ENCODE results near the gene FOSB.

FOSB gene

DNA sequence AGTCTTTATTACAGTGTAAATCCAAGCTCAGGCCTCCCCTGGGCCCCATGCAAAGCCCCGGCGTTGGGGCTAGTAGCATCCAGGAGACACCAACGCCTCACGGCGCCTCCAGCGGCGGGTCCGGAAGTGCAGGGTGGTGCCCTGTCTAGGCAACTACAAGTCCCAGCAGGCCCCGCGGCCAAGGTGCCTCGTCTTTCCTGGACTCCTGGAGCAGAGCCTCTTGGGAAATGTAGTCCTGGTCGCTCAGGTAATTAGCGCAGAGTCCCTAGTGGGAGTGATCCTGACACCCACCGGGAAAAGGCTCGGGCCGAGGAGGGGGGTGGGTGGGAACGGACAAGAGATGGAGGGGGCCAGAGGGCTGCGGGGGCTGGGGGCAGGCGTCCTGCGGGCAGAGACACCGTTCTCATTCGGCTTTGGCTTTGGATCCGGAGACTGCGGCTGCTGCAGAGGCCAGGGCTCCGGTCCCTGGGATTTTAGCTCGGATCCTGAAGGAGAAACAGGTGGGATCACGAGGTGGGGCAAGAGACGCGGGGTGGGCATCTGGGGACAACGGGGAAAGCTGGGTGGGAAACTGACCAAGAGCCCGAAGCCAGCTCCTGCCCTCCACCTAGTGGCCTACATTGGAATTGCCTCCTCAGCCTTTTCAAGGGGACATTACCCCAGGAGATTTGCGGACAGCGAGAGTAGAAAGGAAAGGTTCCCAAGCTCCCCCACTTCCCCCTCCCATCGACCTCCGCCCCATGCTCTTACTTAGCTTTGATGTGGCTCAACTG is 17.7 kb downstream of the FOSB start:
- DNase-seq (ENCODE audit: low spot score): peak; percentile 97

DNA sequence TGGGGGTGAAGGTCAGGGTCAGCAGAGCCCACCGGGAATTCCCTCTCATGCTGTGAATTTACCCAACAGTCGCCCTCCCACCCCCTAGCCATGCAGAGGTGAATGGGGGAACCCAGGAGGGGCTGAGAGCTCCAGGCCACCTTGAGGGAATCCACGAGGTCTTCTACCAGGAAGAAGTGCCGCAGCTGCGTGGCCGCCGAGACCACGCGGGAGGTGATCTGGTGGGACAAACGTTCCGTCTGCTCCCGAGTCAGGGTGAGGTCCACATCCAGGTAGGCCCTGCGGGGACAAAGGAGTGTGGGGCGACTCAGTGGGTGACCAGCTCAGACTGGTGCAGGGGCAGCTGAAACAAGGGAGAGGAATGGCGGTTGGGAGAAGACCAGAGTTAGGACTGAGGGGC is 20.9 kb downstream of the FOSB start:
- no peak for DNase-seq (ENCODE audit: low spot score)

DNA sequence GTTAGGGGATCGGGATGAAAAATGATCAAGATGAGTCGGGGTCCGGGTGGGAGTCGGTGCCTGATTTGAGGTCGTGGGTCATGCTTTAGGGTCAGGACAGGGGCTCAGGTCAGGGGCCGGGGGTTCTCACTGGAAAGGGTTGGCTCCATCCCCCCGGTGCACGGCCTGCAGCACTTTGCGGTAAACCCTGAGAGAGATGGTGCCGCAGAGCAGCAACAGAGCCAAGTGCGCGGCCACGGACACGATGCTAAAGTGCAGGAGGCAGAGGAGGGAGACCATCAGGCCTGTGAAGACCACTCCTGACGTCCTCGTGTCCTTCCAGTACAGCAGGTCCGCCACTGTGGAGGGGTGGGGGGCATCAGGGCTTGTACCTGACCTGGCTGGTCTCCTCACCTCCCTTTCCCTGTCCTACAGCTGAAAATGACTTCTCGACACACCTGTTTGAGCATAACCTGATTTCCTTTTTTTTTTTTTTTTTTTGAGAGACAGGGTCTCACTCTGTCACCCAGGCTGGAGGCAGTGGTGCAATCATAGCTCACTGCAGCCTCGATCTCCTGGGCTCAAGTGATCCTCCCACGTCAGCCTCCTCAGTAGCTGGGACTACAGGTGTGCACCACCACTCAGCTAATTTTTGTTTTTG is 21.5 kb downstream of the FOSB start:
- DNase-seq (ENCODE audit: low spot score): no peak

DNA sequence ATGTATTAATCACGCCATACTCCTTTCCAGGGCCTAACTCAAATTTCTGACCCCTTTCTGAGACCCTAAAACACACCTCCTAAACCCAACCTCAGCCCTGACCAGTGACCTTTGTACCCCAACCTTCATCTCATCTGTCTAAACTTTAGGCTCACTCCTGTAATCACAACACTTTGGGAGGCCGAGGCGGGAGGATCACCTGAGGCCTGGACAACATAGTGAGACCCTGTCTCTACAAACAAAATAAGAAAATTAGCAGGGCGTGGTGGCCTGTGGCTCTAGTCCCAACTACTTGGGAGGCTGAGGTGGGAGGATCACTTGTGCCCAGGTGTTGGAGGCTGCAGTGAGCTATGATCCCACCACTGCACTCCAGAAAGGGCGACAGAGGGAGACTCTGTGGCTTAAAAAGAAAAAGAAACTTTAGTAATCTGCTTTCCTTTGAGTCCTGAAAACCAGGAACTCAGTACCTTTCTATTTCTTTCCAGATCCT is 24.4 kb downstream of the FOSB start:
- DNase-seq (ENCODE audit: low spot score): no peak

DNA sequence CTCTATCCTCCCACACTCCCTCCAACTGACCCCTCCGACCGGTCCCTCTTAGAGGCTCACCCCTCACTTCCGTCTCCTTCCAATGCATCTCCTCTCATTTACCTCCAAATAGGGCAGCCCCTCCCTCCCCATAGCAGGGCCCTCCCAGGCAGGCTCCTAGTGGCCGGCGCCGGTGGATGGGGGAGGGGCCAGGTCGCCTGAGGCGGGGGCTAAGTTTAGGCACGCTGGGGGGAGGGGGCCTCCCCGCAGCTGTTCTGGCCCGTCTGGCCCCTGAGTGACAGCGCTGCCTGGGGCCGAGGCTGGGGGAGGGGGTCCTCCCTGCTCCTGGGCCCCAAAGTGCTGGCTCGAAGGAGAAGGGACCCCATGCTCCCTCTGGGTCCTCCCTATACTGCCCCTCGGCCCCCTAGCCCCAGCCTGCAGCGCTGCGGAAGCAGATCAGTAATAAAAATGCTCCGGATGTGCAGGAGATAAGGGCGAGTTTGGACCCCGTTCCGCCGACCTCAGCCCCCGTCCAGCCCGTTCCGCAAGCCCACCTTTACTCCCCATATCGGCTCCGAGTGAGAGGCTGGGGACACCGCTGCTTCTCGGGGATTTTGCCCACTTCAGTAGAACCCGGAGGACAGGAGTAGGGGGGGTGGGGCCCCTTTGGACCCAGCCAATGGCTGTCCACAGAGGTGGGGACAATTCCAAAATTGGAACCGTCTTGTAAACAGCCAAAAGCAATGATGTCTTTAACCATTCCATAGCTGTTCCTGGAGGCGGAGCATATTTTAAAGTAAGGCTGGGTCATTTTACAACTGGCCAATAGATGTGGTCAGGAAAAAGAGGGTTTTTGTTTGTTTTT is 25.1 kb downstream of the FOSB start:
- no peak for DNase-seq (ENCODE audit: low spot score)

DNA sequence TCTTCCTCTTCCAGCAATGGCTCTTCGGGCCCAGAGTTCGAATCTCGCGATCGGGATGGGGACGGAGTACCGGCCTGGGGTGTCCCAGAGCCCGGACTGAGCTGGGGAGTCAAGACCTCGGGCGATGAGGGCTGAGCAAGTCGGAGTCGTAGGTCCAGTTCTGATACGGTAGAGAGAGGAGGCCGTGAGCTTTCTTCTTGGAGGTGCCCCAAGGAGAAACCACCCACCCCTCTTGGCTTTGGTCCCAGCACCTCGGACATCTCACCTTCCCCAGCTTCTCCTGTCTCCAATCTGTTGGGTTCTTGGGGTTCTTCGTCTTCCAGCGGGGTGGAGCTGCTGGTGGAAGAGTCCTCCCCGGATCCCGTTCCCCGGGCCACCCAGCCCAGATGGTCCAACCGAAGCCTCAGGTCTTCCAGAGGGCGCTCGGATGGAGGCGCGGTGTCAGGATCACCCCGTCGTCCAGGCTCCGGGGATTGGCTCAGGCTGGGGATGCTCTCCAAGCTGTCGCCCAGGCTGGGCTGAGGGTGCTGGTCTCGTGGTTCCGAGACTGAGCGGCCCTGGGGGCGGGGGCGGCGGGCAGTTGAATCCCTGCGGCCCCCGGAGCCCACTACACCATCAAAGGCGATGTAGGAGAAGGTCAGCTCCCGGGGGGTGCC is 26.6 kb downstream of the FOSB start:
- DNase-seq (ENCODE audit: low spot score): no peak

DNA sequence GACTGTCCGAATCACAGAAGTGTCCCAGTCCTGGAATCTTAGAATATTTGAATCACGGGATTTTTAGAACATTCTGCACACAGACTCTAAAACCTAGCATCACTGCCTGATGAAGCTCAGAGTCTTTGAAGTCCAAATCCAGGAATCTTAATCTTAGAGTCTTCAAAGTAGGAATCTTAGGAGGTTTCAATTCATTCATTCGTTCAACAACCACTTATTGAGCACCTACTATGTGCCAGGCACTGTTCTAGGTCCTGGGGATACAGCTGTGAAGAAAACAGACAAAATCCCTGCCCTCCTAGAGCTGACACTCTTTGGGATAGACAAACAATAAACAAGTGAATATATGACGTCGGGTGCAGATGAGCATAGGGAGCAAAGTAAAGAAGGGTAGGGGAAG is 27.4 kb downstream of the FOSB start:
- DNase-seq (ENCODE audit: low spot score): no peak

DNA sequence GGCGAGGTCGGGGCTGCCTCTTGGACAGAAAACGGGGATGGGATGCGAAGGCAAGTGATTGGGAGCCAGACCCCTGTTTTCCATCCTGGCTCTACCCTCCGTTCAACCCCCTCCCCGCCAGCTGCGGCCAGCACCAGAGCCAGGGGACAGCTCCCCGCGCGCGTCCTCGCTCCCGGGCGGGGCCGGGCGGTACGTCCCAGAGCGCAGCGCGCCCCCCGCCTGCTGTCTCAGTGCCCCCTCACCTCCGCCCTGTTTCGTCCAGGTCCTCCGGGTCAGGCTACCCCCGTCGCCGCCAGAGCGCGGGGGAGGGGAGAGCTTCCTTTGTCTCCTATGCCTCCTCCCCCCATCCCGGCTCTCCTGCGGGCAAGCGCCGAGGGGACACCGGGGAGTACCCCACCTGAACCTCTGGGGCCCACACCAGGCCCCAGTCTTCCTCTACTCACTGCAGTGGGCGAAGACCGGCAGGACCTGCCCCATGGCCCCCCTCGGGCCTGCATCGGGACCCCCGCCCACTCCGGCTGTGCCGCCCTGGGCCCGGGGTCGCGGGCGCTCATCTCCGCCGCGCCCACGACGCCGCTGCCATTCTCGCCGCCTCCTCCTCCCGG is 28.7 kb downstream of the FOSB start:
- peak; percentile 29 for DNase-seq (ENCODE audit: low spot score)

DNA sequence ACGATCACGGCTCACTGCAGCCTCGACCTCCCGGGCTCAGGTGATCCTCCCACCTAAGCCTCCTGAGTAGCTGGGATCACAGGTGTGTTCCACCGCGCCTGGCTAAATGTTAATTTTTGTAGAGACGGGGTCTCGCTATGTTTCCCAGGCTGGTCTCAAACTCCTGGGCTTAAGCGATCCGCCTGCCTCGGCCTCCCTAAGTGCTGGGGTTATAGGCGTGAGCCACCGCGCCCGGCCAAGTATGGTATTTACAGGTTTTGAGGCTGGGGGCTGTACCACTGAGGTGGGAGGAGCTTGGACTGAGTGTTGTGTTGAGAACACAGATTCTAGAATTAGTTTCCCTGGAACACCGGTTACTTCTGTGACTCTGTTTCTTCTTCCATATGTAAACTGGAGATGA is 30.0 kb downstream of the FOSB start:
- DNase-seq (ENCODE audit: low spot score): no peak

DNA sequence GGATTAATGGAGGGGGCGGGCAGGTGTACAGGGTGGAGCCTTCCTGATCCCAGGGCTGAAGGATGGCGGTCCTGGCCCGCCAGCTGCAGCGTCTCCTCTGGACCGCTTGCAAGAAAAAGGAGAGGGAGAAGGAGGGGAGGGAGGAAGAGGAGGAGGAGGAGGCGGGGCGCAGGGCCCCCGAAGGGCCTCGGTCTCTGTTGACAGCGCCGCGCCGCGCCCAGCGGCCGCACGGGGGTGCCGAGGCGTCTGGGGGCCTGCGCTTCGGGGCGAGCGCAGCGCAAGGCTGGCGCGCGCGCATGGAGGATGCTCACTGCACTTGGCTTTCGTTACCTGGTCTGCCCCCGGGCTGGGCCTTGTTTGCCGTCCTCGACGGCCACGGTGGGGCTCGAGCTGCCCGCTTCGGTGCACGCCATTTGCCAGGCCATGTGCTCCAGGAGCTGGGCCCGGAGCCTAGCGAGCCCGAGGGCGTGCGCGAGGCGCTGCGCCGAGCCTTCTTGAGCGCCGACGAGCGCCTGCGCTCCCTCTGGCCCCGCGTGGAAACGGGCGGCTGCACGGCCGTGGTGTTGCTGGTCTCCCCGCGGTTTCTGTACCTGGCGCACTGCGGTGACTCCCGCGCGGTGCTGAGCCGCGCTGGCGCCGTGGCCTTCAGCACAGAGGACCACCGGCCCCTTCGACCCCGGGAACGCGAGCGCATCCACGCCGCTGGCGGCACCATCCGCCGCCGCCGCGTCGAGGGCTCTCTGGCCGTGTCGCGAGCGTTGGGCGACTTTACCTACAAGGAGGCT is 30.8 kb downstream of the FOSB start, which contains the start of gene PPM1N:
TSS of gene PPM1N (plus strand) at position 33 of the 785 bp plus-strand sequence. CDS start at position 63, 30 bp downstream.
- DNase-seq (ENCODE audit: low spot score): peak; percentile 56

DNA sequence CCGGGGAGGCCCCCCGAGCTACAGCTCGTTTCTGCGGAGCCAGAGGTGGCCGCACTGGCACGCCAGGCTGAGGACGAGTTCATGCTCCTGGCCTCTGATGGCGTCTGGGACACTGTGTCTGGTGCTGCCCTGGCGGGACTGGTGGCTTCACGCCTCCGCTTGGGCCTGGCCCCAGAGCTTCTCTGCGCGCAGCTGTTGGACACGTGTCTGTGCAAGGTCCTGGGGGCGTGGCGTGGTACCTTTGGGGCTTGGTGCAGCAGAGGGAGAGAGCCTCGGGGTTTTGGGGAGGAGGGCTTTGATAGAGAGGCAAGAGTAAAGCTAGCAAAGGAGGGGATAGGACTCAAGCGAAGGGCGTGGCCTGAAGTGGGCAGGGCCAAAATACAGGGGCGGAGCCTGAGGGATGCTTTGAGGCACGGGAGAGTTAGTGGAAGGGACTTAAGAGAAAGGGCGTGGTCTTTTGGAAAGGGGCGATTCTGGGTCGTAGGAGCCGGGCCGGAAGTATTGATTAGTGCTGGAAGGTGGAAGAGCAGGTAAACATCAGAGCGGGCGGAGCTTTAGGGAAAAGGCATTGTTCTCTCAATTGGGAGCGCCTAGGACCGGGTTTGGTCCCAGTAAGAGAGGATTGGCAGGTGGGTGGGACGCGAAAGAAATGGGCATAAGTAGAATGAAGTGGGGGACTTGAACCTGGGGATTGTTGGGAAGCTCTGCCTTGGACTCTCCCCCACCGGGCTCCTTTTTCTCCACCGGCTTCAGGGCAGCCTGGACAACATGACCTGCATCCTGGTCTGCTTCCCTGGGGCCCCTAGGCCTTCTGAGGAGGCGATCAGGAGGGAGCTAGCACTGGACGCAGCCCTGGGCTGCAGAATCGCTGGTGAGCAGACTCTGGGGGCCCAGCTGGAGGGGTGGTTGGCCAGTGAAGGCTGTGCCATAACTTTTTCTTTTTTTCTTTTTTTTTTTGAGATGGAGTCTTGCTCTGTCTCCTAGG is 31.7 kb downstream of the FOSB start:
- peak; percentile 60 for DNase-seq (ENCODE audit: low spot score)

DNA sequence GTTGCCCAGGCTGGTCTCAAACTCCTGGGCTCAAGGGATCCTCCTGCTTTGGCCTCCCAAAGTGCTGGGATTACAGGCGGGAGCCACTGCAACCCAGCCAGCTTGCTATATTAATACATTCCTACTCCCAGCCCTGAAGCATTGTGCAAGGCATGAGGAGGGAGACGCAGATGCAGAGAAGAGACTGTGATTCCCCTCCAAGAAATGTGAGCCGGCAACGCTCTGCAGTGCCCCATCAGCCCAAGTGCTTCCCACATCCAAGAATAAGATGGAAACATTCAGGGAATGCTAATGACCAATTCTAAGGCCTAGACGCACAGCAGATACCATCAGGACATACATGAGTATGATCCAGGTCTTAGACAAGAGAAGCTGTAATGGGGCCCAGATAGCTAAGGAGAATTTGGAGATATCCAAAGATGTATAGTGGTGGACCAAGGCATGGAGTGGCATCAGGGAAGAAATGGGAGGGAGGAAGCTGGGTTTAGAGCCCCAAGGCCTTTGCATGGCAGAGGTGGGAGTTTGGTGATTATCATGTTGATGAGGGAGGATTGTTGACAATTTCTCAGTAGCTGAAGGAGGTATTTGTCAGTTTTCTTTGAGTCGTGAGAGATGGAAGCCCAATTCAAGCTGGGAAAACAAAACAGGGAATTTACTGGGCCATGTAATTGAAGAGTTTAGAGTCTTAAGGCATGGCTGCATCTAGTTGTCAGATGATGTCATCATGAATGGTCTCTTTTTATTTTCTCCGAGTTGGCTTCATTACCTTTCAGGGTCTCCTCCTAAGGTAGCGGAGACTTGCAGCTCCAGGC is 33.3 kb downstream of the FOSB start:
- DNase-seq (ENCODE audit: low spot score): no peak

DNA sequence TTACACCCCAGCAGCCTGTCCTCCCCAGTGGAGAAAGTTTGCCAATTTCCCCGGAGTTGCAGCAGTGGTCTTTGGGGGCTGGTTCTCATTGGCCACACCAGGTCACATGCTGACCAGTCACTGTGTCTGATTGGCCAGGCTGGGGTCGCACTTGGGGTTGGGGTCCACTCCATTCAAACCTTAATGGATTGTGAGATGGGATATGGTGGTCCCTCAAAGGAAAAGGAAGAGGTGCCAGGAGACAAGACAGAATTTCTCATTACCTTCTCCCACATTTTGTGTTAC is 33.9 kb downstream of the FOSB start:
- DNase-seq (ENCODE audit: low spot score): no peak

DNA sequence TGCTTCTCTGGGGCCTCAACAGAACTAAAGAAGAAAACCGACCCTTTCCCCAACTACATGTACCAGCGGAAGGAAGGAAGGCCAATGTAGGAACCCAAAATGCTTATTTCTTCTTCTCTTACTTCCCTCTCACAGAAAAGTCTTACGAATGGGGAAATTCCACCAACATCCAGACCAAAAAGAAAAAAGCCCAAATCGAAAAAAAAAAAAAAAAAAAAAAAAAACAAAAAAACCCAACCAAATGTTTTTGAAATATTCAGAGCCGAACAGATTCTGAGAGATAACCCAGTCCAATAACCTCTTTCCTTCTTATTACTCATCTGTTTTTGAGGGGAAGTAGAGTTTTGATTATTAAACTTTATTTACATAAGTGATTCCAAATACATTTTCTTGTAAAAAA is 34.3 kb downstream of the FOSB start:
- DNase-seq (ENCODE audit: low spot score): no peak

DNA sequence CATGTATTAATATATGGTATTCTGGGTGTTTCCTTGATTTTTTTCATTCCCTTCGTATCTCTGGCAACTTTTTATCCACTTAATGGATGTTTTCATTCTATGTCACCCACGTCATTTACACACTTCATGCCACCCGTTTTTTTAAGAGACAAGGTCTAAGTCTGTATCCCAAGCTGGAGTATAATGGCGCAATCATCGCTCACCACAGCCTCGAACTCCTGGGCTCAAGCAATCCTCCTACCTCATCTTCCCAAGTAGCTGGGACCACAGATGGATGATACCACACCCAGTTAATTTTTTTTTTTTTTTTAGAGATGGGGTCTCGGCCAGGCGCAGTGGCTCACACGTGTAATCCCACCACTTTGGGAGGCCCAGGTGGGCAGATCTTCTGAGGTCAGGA is 36.1 kb downstream of the FOSB start:
- DNase-seq (ENCODE audit: low spot score): no peak

DNA sequence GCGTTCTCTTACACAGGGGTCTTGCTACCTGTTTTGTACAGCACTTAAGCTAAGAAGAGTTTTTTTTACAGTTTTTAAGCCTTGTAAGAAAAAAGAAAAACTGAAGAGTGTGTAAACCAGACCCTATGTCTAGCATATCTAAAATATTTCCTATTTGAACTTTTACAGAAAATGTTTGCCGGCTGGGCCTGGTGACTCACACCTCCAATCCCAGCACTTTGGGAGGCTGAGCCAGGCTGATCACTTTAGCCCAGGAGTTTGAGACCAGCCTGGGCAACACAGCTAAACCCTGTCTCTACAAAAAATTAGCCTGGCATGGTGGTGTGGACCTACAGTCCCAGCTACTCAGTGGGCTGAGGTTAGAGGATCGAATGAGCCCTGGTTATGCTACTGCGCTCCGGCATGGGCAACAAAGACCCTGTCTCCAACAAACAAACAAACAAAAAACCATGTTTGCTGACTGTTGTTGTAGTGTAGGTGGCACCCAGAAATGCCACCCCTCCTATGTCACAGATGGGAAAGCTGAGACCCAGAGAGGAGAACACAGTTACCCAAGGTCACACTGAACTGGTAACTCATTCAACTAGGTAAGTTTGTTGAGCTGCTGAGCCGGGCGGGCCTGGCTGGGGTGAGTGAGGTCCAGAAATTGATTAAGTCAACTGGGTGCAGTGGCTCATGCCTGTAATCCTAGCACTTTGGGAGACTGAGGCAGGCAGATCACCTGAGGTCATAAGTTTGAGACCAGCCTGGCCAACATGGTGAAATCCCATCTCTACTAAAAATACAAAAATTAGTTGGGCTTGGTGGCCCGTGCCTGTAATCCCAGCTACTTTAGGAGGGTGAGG is 37.6 kb downstream of the FOSB start:
- no peak for DNase-seq (ENCODE audit: low spot score)

DNA sequence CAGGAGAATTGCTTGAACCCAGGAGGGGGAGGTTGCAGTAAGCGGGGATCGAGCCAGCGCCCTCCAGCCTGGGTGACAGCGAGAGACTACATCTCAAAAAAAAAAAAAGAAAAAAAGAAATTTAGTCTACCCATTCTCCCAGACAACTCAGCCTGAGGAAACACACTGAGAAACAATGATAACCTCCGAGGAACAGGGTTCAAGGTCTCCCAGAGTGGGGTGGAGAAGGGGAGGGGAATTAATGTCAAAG is 38.1 kb downstream of the FOSB start:
- DNase-seq (ENCODE audit: low spot score): no peak

DNA sequence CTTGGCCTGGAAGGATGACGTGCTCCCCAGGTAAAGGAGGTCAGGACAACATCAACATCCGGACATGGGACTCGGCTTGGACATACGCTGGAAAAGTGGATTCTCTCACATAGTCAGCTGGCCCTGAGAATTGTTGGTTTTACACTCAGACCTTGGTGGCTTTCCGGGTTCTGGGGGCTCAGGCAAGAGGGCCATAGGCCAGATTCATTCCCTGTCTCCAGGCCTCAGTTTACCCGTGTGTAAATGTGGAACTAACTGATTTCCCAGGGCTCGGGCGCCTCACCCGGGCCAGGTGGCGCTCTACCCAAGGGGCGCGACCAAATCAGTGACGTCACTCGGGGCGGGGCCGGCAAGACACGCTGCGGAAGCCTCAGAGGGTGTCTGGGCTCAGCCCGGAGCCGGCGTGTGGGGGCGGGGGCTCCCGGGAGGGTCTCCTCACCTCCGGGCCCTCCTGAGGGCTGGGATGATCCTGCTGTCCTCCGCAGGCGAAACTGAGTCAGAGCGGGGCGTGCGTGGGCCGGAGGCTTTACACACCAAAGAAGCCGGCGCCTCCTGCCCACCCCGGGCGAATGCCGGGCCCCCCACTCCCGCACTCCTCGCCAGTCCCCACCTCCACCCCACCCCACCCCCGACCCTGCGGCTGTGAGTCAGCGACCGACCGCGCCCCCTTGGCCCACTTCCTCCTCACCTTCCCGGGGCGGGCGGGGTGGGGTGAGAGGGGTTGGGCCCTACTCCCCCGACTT is 38.6 kb downstream of the FOSB start:
- DNase-seq (ENCODE audit: low spot score): peak; percentile 96

Data from CD4-positive, alpha-beta T cell treated with Interleukin-6 at 100 ng/mL for 8 hours (primary cell).